COR-L47 (cell line): ENCODE data around the gene MACROD1.
"Not testable (repeated sequence)": the region's sequence is repeated elsewhere in the genome, so short reads cannot be mapped to it uniquely, and the experiment has no call there.

Source experiments
- DNase-seq: peaks from one replicate; lab custom pipeline; 2025; lab: John Stamatoyannopoulos, UW

The MACROD1 gene

GRCh38 chr11:64185693-64186491 lies 20.0 kb upstream of the MACROD1 start, which contains the start of gene STIP1:
TSS of gene STIP1 (plus strand) at chr11:64186171. CDS start at chr11:64186262, 91 bp downstream.
- DNase-seq: peak; percentile 100

GRCh38 chr11:64185175-64185692 lies 19.3 kb upstream of the MACROD1 start:
- DNase-seq: peak; percentile 82

- no peak for DNase-seq
Measured at GRCh38 chr11:64183890-64184289, 18.0 kb upstream of the MACROD1 start.

DNA sequence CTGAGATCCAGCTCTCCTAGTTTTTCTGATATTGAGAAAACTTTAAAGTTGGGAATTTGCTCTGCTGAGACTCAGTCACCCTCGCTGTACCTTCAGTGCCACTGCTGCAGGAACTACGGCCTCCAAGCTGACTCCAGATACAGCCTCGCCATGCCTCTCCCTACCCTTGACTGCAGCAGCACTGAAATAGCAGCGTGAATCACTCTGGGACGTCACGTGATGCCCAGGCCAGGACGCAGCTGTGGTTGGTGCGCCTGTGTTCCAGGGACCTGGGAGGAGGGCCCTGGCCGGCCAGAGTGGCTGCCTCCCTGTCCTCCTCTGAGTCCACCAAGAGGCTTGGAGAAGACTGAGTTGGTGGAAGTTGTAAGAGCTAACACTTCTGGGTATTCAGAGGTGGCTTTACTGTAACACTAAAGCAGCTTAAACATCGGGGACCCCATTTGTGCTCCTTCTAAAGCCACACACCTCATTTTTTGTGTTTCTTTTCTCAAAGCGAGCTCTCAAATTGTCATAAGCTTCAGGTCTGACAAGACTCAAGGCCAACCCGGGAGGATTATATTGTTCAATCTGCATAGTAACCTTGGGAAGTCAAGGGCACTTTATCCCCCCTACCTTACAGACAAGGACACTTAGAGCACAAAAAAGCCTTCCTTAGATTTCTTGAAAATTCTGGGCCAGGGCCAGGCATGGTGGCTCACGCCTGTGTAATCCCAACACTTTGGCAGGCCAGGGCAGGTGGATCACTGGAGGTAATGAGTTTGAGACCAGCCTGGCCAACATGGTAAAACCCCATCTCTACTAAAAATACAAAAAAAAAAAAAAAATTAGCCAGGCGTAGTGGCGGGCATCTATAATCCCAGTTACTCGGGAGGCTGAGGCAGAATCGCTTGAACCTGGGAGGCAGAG lies 15.8 kb upstream of the MACROD1 start:
- DNase-seq: peak; percentile 15

DNA sequence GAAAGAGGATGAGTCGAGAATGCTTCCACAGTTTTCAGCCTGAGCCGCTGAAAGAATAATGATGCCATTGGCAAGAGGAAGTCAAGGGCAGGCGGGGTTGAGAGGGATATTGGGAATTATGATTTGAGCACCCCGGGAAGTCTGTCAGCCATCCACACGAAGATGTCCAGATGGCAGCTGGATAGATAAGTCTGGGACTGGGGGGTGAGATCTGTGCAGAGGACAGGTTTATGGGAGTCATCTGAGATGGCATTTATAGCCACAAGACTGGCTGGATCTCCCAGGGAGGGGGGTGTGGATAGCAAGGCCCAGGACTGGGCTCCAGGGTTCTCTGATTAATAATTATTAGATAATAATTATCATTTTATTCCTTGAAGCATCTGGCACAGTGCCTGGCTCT lies 15.0 kb upstream of the MACROD1 start:
- no peak for DNase-seq

DNA sequence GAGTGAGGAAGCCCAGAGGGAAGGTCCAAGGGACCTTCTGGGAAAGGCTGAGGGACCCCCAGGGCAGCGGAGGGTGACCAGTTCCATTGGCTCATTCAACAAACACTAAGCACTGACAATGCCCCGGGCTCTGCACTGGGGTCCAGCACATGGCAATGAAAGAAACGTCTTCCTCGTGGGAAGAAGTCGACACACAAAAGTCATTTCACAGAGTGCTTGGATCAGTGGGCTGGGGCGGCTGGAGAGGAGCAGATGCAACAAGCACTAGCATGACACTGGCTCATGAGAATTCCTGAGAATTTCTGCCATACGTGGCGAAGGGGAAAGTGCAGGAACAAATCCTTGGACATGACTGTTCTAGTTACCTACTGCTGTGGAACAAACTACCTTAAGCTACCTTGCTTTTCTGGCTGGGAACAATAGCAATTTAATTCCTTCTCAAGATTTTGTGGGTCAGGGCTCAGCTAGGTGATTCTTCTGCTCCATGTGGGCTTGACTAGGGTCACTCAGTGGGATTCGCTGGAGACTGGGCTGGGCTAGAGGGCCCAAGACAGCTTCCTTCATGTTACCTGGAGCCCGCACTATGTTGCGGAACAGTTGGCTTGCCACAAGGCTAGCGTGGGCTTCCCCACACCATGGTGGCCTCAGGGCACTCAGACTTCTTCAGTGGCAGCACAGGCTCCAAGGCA lies 13.2 kb upstream of the MACROD1 start:
- no peak for DNase-seq

DNA sequence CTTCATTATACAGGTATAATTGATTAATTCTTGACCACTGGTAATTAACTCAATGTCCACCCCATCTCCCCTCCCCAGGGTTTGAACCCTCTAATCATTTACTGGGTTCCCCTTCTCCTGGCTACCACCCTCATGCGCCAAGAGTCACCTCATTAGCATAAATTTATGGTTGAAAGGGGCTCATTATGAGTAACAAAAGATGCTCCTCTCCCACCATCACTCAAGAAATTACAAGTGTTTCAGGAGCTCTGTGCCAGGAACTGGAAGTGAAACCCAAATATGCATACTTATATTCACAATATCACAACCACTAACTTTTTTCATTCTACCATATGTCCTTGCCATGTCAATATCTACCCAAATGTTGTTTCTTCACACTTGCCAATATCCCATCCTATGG lies 12.3 kb upstream of the MACROD1 start:
- DNase-seq: no peak

- DNase-seq: no peak
Measured at GRCh38 chr11:64176751-64177150, 10.8 kb upstream of the MACROD1 start.

- no peak for DNase-seq
Measured at GRCh38 chr11:64173616-64174355, 7.9 kb upstream of the MACROD1 start.

DNA sequence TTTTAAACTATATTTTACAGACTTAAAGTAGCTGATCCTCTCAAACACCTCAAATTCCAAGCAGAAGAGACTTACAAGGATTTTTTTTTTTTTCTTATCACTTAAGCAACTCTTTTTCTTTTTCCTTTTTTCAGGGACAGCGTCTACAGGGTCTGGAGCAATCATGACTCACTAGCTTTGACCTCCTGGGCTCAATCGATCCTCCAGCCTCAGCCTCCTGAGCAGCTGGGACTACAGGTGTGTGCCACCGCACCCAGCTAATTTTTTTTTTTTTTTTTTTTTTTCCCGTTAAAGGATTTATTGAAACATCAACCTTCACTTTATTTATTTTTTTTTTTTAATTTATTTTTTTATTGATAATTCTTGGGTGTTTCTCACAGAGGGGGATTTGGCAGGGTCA lies 4.5 kb upstream of the MACROD1 start:
- DNase-seq: no peak

GRCh38 chr11:64165481-64165841 lies 452 bp downstream of the MACROD1 start:
- peak; percentile 34 for DNase-seq

- no peak for DNase-seq
Measured at GRCh38 chr11:64164392-64165312, 1.3 kb downstream of the MACROD1 start.

- no peak for DNase-seq
Measured at GRCh38 chr11:64163951-64164350, 2.0 kb downstream of the MACROD1 start.

GRCh38 chr11:64162769-64163168 lies 3.1 kb downstream of the MACROD1 start:
- not testable (repeated sequence) for DNase-seq

DNA sequence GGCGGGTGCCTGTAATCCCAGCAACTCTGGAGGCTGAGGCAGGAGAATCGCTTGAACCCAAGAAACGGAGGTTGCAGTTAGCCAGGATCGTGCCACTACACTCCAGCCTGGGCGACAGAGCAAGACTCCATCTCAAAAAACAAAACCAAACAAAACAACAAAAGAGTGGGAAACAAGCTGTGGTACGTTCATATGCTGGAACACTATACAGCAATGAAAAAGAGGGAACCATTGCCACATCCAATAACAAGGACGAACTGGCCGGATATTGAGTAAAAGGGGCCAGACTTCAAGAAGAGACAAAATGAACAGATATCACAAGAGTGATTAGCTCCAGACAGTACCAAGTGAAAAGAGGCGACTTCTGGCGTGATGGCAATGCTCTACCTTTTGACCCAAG lies 4.9 kb downstream of the MACROD1 start:
- no peak for DNase-seq

- no peak for DNase-seq
Measured at GRCh38 chr11:64157631-64158394, 8.1 kb downstream of the MACROD1 start.

DNA sequence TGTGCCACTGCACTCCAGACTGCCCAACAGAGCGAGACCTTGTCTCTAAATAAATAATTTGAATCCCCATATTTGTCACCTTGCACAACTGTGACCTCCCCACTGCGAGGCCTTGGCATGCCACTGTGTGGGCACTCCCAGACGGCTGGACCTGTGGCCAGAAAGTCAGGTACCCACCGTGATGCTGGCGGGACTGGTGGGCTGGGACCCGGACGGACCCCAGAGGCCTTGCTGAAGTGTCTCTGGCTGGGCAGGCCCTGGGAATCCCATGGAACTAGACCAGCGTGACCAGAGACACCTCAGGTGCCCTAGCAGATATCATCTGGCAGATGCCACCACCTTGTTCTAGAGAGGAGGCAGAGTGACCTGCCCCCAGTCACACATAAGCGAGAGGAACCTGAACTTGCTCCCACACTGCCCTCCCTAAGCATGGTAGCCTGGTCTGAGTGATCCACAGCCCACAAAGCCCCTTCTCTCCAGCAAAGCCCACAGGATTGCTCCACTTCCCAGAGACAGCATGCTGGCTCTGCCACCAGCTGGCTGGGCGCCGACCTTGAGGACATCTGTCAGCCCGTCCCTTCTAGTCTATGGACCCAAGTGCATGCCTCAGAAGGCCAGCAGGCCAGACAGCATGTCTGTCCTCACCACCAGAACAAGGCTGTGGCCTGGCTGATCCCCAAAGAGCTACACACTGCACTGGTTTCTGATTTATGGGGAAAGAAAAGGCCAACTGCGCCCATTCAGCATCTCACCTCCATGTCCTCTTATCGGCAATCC lies 9.5 kb downstream of the MACROD1 start:
- DNase-seq: no peak

GRCh38 chr11:64153812-64154211 lies 12.1 kb downstream of the MACROD1 start:
- no peak for DNase-seq
